Measurements from ENCODE around the gene VDR. TPM values are rescaled to one million over a fixed set of nuclear protein-coding genes. Genes with fewer than 3 reads are reported as not detected.

The VDR gene
- total RNA-seq, 2 donors from 2014 or later = 217 to 224 TPM

DNA sequence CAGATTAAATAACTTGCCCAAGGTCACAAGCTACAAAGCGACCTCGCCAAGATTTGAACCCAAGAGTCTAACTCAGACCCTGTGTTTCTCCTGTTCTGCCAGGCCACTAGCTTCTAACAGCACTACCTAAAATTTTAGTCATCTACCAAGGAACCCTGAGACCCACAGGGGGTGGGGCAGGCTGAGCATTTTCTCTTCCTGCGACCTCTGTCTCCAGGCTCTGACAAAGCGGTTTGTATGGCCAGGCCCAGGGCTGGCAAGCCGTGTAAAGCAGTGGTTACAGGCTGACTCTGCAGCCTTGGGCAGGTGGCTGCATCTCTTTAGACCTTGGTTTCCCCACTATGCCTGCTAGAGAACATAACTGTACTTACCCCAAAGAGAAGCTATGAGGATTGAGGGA, 5.3 kb downstream of the VDR start:
- Mint-ChIP-seq H3K36me3 (ENCODE audit: insufficient read depth in 2 of 2) (peaks cover 33 to 49% of the 10 kb centered on the region in 2 donors), H3K9me3 (no peaks in the 10 kb centered on the region), H3K27ac (no peak overlapping the region), H3K4me3 (peak overlapping the region; percentile 47 to 66), H3K27me3 (ENCODE audit: low read depth) (no peaks in the 10 kb centered on the region), H3K4me1 (ENCODE audit: low read depth) (peaks cover 86% of the 10 kb centered on the region)
- DNase-seq (no peak), ATAC-seq (replicated peaks in 1 of 2) (no peak)

DNA sequence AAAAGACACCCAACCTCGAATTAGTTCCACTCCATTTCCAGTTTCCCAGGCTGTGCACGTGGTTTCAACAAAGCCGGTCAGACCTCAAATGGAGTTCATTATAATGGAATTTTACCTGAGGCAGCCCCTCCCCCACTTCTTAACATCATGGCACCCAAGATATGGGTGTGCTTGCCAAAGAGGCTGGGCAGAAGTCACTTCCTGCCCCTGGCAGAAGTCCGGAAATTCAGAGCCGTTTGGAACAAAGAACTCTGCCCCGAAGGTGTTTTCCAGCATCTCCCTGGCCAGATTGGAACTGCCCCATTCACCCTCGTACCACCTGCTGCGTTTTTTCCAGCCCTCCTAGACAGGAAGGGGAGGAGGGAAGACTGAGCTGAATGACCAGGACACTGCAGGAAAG, 8.2 kb downstream of the VDR start:
- Mint-ChIP-seq H3K4me3 (peak overlapping the region; percentile 32 to 40), H3K9me3 (no peaks in the 10 kb centered on the region), H3K27ac (no peak overlapping the region), H3K36me3 (ENCODE audit: insufficient read depth in 2 of 2) (peaks cover 33 to 56% of the 10 kb centered on the region in 2 donors), H3K27me3 (ENCODE audit: low read depth) (no peaks in the 10 kb centered on the region), H3K4me1 (ENCODE audit: low read depth) (peaks cover 93% of the 10 kb centered on the region)
- DNase-seq (no peak), ATAC-seq (replicated peaks in 1 of 2) (no peak)

DNA sequence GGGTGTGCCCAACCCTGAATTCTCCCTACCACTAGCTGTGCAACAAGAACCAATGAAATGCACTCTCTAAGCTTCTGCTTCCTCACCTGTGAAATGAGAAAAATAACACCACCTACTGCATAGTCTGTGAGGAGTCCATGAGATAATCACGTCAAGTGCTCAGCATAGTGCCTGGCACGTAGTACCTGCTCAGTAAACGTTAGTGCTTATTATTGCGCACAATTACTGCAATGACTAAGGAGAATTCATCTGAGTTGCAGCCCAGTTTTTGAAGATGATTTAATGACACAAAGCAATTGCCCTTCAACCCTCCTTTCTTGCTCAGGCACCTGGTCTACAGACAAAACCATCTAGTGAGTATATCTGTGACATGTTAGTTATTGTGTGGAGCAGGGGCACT, 8.8 kb downstream of the VDR start:
- no peak for DNase-seq
- Mint-ChIP-seq H3K9me3 (no peaks in the 10 kb centered on the region), H3K4me1 (ENCODE audit: low read depth) (peaks cover 93% of the 10 kb centered on the region), H3K4me3 (no peak overlapping the region), H3K36me3 (ENCODE audit: insufficient read depth in 2 of 2) (peaks cover 28 to 55% of the 10 kb centered on the region in 2 donors), H3K27me3 (ENCODE audit: low read depth) (no peaks in the 10 kb centered on the region), H3K27ac (no peak overlapping the region)
- ATAC-seq (replicated peaks in 1 of 2) = no peak

DNA sequence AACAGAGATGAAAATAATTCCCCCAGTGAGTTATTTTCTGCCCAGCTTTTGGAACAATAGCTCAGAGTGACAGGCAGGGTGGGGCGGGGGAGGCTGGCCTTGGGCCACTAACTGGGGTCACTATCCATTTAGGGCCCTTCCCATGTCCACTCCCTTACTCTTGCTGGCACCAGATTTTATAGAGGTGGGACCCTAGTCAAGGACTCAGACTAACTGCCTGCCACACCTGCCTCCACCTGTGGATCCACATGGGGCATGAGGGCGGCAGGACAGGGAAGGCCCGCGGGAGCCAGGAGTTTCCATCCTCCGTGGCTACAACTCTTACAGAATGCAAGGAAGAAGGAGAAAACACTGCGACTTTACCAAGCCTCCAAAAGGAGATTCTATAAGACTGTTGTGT, 10.1 kb downstream of the VDR start:
- Mint-ChIP-seq H3K4me3 (peak overlapping the region; percentile 49 to 51), H3K9me3 (no peaks in the 10 kb centered on the region), H3K27ac (peak overlapping the region; percentile 67), H3K36me3 (ENCODE audit: insufficient read depth in 2 of 2) (peaks cover 29 to 53% of the 10 kb centered on the region in 2 donors), H3K4me1 (ENCODE audit: low read depth) (peaks cover 91% of the 10 kb centered on the region), H3K27me3 (ENCODE audit: low read depth) (no peaks in the 10 kb centered on the region)
- ATAC-seq (replicated peaks in 1 of 2) = no peak
- DNase-seq = no peak

DNA sequence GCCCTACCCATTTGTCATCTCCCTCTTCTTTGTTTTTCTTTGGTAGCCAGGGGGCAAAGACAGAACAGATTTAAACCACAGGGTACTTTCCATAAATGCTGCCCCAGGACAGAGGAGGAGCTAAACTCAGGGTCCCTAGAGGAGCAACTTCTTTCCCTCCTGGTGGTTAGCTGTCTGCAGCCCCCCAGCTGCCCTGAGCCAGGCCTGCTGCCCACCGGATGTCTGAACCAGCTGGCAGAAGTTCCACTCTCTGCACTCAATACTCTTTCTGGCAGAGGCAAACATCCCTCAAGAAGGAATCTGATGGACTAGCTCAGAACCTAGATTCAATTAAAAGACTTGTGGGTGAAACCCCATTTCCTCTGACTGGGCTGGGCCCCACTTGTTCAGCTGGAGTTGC, 10.7 kb downstream of the VDR start:
- peak overlapping the region; percentile 67 for H3K27ac Mint-ChIP-seq
- peak overlapping the region; percentile 49 to 51 for H3K4me3 Mint-ChIP-seq
- no peaks in the 10 kb centered on the region for H3K27me3 Mint-ChIP-seq (ENCODE audit: low read depth)
- ATAC-seq (replicated peaks in 1 of 2) (peak in 1 of 2 donors; percentile 28), DNase-seq (no peak)
- H3K36me3 Mint-ChIP-seq (ENCODE audit: insufficient read depth in 2 of 2) = peaks cover 30 to 52% of the 10 kb centered on the region in 2 donors
- peaks cover 94% of the 10 kb centered on the region for H3K4me1 Mint-ChIP-seq (ENCODE audit: low read depth)
- H3K9me3 Mint-ChIP-seq = no peaks in the 10 kb centered on the region

DNA sequence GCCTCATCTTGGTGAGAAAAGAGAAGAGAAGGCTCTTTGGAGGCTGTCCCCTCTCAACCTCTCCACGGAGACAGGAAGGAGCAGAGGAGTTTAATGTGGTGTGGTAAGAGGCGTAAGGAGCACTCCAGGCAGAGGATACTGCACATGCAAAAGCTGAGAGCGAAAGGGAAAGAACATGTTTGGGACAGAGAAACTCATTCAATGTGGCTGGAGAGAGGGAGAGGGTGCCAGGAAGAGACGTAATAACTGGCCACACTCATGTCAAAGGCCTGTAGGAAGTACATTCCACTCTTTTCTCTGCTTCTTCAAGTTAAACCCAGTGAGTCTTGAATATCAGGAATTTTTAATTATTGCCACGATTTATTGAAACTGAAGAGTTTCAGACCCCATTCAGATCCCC, 12.0 kb downstream of the VDR start:
- peak overlapping the region in 1 of 2 donors; percentile 42 for H3K4me3 Mint-ChIP-seq
- no peak overlapping the region for H3K27ac Mint-ChIP-seq
- H3K4me1 Mint-ChIP-seq (ENCODE audit: low read depth) = peaks cover 97% of the 10 kb centered on the region
- ATAC-seq (replicated peaks in 1 of 2) = no peak
- DNase-seq = no peak
- H3K27me3 Mint-ChIP-seq (ENCODE audit: low read depth) = no peaks in the 10 kb centered on the region
- peaks cover 29 to 46% of the 10 kb centered on the region in 2 donors for H3K36me3 Mint-ChIP-seq (ENCODE audit: insufficient read depth in 2 of 2)
- H3K9me3 Mint-ChIP-seq = peaks cover 0 to 1% of the 10 kb centered on the region in 2 donors

DNA sequence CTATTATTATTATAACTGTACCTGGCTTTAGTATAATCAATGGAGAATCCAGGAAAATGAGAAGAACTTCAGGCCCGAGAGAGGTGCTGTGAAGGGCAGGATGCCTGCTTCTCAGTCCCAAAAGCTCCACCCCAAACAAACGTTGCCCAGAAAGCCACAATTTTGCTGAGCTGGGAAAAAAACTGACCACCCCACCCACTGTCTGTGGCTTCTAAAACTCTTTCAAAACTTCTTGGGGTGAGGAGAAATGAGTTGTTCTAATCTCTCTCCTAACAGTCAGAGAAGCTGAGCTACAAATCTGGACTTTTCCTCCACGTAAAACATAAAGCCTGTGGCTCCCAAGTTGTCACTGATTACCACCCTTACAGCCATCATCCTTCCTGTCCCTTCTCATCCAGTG, 13.4 kb downstream of the VDR start:
- Mint-ChIP-seq H3K4me1 (ENCODE audit: low read depth) (peaks cover 97% of the 10 kb centered on the region), H3K27me3 (ENCODE audit: low read depth) (no peaks in the 10 kb centered on the region), H3K36me3 (ENCODE audit: insufficient read depth in 2 of 2) (peaks cover 28 to 52% of the 10 kb centered on the region in 2 donors), H3K27ac (peak overlapping the region; percentile 13), H3K9me3 (peaks cover 0 to 2% of the 10 kb centered on the region in 2 donors), H3K4me3 (peak overlapping the region; percentile 40 to 61)
- DNase-seq = peak in 1 of 2 donors; percentile 61
- ATAC-seq (replicated peaks in 1 of 2) = peak; percentile 41 to 44

DNA sequence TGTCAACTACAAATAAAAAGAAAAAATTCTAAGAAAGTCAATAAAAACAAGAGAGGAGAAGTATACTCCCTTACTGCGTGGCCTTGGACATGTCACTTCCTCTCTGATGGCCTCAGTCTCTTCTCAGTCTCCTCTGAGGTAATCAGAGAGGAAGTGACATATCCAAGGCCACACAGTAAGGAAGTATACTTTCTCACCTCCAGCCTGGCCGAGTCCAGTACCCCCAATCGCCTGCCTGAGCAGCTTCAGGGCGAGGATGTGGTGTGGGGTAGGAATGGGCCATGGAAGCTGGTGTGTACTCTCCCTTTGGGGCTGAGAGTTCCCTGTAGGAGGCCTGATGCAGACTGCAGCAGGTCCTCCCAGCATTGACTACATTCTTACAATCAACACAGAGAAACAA, 15.8 kb downstream of the VDR start:
- DNase-seq = peak in 1 of 2 donors; percentile 49
- Mint-ChIP-seq H3K4me1 (ENCODE audit: low read depth) (peaks cover 99% of the 10 kb centered on the region), H3K36me3 (ENCODE audit: insufficient read depth in 2 of 2) (peaks cover 32 to 56% of the 10 kb centered on the region in 2 donors), H3K4me3 (peak overlapping the region; percentile 68 to 80), H3K9me3 (peaks cover 0 to 2% of the 10 kb centered on the region in 2 donors), H3K27me3 (ENCODE audit: low read depth) (no peaks in the 10 kb centered on the region), H3K27ac (peak overlapping the region; percentile 88)
- peak in 1 of 2 donors; percentile 44 for ATAC-seq (replicated peaks in 1 of 2)

DNA sequence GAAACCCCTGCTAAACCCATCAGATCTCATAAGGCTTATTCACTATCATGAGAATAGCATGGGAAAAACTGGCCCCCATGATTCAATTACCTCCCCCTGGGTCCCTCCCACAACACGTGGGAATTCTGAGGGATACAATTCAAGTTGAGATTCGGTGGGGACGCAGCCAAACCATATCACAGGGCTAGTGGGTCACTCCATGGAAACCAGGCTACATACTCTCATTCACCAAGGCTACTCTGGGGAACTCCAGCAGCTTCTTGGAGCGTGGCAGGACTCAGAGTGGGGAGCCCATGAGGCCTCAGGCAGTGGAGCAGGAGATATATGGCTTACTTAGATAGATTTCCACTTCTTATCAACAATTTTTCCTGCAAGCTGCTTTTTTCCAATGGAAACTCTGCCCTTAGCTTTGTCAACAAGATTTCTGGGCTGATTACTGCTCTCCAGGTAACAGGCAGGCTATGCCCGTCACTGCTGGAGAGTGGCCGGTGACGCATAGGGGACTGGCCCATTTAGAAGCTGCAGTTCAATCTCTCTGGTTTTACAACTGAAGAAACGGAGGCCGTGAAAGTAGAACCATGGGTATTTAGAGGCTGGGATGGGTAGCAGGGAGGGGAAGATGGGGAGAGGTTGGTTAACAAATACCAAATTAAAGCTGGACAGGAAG, 16.5 kb downstream of the VDR start:
- Mint-ChIP-seq H3K4me3 (peak overlapping the region; percentile 68 to 80), H3K27ac (peak overlapping the region; percentile 88), H3K9me3 (peaks cover 0 to 2% of the 10 kb centered on the region in 2 donors), H3K4me1 (ENCODE audit: low read depth) (peaks cover 99% of the 10 kb centered on the region), H3K27me3 (ENCODE audit: low read depth) (no peaks in the 10 kb centered on the region), H3K36me3 (ENCODE audit: insufficient read depth in 2 of 2) (peaks cover 32 to 59% of the 10 kb centered on the region in 2 donors)
- DNase-seq (no peak), ATAC-seq (replicated peaks in 1 of 2) (no peak)

DNA sequence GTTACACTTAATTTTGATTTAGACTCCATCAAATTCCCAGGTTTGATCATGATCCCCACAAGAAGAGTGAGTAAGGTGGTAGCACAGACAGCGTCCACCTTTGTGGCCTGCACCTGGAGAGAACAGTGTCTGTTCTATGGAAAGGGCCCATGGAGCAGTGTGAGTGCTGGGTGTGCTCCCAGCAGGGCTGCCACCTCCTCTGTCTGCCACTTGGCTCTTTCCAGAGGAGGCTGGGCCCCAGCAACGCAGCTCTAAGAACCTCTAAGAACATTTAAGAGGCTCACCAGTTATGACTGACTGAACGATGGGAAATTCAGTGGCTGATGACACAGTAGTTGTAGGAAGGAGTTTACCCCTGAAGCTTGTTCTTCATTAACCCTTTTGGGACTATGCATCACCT, 17.3 kb downstream of the VDR start:
- H3K27me3 Mint-ChIP-seq (ENCODE audit: low read depth) = no peaks in the 10 kb centered on the region
- H3K4me1 Mint-ChIP-seq (ENCODE audit: low read depth) = peaks cover 99% of the 10 kb centered on the region
- H3K9me3 Mint-ChIP-seq = peaks cover 0 to 2% of the 10 kb centered on the region in 2 donors
- ATAC-seq (replicated peaks in 1 of 2) = no peak
- H3K27ac Mint-ChIP-seq = peak overlapping the region; percentile 73
- peak overlapping the region; percentile 45 to 70 for H3K4me3 Mint-ChIP-seq
- peaks cover 32 to 55% of the 10 kb centered on the region in 2 donors for H3K36me3 Mint-ChIP-seq (ENCODE audit: insufficient read depth in 2 of 2)
- DNase-seq = no peak

DNA sequence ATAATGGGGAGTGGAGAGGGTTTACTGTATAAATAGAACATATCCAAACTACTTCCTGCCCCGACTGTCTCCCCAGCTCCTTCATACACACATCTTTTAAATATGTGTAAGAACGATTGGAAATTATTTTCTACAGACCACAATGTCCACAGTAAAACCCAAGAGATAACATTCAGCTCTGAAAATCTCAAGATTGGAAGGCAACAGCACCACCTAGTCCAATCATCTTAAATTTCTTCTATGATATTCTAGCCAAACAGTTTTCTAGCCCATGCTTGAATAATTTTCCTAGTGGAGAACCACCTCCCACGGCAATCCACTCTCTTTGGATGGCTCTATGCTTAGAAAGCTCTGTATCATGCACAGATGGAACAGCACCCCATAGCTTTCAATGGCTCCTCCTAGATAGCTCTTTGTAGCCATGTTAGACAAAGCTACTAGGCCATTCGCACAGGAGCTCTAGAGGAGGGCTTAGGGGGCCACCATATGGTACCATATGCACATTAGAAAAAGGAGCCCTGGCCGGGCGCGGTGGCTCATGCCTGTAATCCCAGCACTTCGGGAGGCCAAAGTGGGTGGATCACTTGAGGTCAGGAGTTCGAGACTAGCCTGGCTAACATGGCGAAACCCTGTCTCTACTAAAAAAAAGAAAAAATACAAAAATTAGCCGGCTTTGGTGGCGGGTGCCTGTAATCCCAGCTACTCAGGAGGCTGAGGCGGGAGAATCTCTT, 18.1 kb downstream of the VDR start:
- no peak for DNase-seq
- peaks cover 0 to 2% of the 10 kb centered on the region in 2 donors for H3K9me3 Mint-ChIP-seq
- H3K4me1 Mint-ChIP-seq (ENCODE audit: low read depth) = peaks cover 99% of the 10 kb centered on the region
- H3K27ac Mint-ChIP-seq = peak overlapping the region; percentile 95
- no peak for ATAC-seq (replicated peaks in 1 of 2)
- peaks cover 35 to 56% of the 10 kb centered on the region in 2 donors for H3K36me3 Mint-ChIP-seq (ENCODE audit: insufficient read depth in 2 of 2)
- peak overlapping the region; percentile 84 to 89 for H3K4me3 Mint-ChIP-seq
- H3K27me3 Mint-ChIP-seq (ENCODE audit: low read depth) = no peaks in the 10 kb centered on the region

DNA sequence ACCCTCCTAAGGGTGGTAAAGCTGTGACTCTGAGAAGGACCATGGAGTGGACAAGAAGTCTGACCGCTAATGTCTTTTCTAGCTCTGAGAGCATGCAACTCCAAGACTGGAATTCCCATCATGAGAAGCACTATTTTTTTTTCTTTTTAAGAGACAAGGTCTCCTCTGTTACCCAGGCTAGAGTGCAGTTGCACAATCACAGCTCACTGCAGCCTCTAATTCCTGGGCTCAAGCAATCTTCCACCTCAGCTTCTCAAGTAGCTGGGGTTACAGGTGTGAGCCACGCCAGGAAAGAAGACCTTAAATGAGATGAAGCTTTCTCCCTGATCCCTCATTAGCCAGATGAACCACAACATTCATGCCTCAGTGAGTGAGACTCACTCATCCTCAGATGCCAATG, 19.2 kb downstream of the VDR start:
- ATAC-seq (replicated peaks in 1 of 2) = no peak
- Mint-ChIP-seq H3K36me3 (ENCODE audit: insufficient read depth in 2 of 2) (peaks cover 40 to 58% of the 10 kb centered on the region in 2 donors), H3K27ac (peak overlapping the region; percentile 95)

DNA sequence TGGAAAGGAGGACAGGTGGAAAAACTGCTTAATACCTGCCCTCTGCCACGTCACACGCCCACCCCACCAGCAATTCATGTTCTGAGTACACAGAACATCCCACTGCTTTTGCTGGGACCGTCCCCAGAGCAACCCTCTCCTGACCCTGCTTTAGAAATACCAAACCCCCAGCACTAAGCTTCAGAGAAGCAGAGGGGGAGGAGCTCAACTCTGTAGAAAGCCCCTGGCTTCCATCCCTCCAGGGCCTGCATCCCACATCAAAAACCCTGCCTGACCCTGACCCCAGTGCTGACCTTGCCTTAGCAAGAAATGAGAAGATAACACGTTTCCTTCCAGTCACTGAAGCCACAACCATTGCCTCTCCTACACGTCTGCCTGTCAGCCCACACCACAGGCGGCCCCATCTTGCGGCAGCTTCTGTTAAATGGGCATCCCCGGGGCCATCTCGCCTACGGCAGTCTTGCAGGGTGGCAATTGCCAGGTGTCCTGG, 19.7 kb downstream of the VDR start:
- ATAC-seq (replicated peaks in 1 of 2) = peak; percentile 87 to 92
- H3K4me1 Mint-ChIP-seq (ENCODE audit: low read depth) = peaks cover 99% of the 10 kb centered on the region
- peaks cover 0 to 2% of the 10 kb centered on the region in 2 donors for H3K9me3 Mint-ChIP-seq
- H3K36me3 Mint-ChIP-seq (ENCODE audit: insufficient read depth in 2 of 2) = peaks cover 39 to 59% of the 10 kb centered on the region in 2 donors
- H3K4me3 Mint-ChIP-seq = peak overlapping the region; percentile 84 to 89
- H3K27me3 Mint-ChIP-seq (ENCODE audit: low read depth) = no peaks in the 10 kb centered on the region
- H3K27ac Mint-ChIP-seq = peak overlapping the region; percentile 95
- DNase-seq = peak; percentile 91 to 94

More for the DNA sequence above, 19.2 kb downstream of the VDR start:
- peaks cover 98% of the 10 kb centered on the region for H3K4me1 Mint-ChIP-seq (ENCODE audit: low read depth)
- DNase-seq = no peak
- H3K9me3 Mint-ChIP-seq = peaks cover 0 to 2% of the 10 kb centered on the region in 2 donors
- no peaks in the 10 kb centered on the region for H3K27me3 Mint-ChIP-seq (ENCODE audit: low read depth)
- H3K4me3 Mint-ChIP-seq = peak overlapping the region; percentile 84 to 89

Data from activated T-cell treated with anti-CD3 and anti-CD28 coated beads, Interleukin-2, amount 50 U/mL, for 72 hours (primary cell).